GM12891 (cell line): ENCODE results near the gene IQGAP3.

Source experiments
- POLR2A ChIP-seq: IDR thresholded peaks from 2 replicates; pipeline ENCODE4 v1.6.1; 2011; ENCODE audit warnings: low read depth, low read length, control low read depth
- TAF1 ChIP-seq: IDR thresholded peaks from 2 replicates; pipeline ENCODE4 v1.6.1; 2011; ENCODE audit warnings: low read depth, low read length, control low read depth

GRCh38 chr1:156616463-156616862 lies 44.1 kb upstream of the IQGAP3 start:
- TF ChIP-seq POLR2A (no peak), TAF1 (no peak)
